Endothelial cell of umbilical vein (primary cell): ENCODE results near the gene ARHGAP20. TPM values are rescaled to one million over a fixed set of nuclear protein-coding genes. Genes with fewer than 3 reads are reported as not detected.

Experiments used
- BruUV-seq: library from RNA; stranded (reverse); fragments of 400-500 nt; replicated peaks from 2 replicates; lab custom pipeline; 2021; lab: Mats Ljungman, UMichigan
- CTCF ChIA-PET: fragments of 300-600, 350-600 bp; sonication (Branson Sonifier 250); formaldehyde crosslinking; loops from one replicate; lab custom pipeline; 2021; ENCODE audit warnings: antibody characterized with exemption, inconsistent platforms; lab: Charles Lee
- POLR2A ChIA-PET: fragments of 300-600, 350-600 bp; sonication (Branson Sonifier 250); formaldehyde crosslinking; loops from one replicate; lab custom pipeline; 2021; ENCODE audit warnings: antibody characterized with exemption, inconsistent platforms; lab: Charles Lee
- DNase-seq: peaks from one replicate; pipeline ENCODE4 v3.0.0-alpha.2; 2011; ENCODE audit warnings: low read depth, low spot score
- FAIRE-seq: peaks from 2 replicates; lab custom pipeline; 2011; peaks lifted over from hg19 to GRCh38; lab: Jason Lieb, UNC
- H2AFZ ChIP-seq: 2 replicates; pipeline ENCODE4 v1.6.0; 2012; ENCODE audit warnings: low read depth, low read length, control low read depth, inconsistent platforms
- H3K27ac ChIP-seq: 2 replicates; pipeline ENCODE4 v1.5.1; 2011; ENCODE audit warnings: low read depth, mild to moderate bottlenecking, control low read depth, low read length, moderate library complexity; ENCODE audit not compliant: insufficient read depth
- H3K27me3 ChIP-seq, 2 experiments: 2 replicates each; pipeline versions ENCODE4 v1.6.0 to v1.6.1; 2011; ENCODE audit warnings: low read length in 2 of 2, mixed read lengths in 1 of 2; ENCODE audit not compliant: control insufficient read depth in 2 of 2, insufficient read depth in 2 of 2
- H3K36me3 ChIP-seq, 2 experiments: 2 replicates in 1 of 2; 3 replicates in 1 of 2; pipeline ENCODE4 v1.5.1; 2011; ENCODE audit warnings: low read length in 2 of 2, mild to moderate bottlenecking in 1 of 2, moderate library complexity in 1 of 2; ENCODE audit not compliant: control insufficient read depth in 2 of 2, insufficient read depth in 2 of 2; ENCODE audit errors: extremely low read depth in 1 of 2
- H3K4me1 ChIP-seq: 3 replicates; pipeline ENCODE4 v1.5.1; 2011; ENCODE audit warnings: mild to moderate bottlenecking, low read length; ENCODE audit not compliant: control insufficient read depth, insufficient read depth; ENCODE audit errors: extremely low read depth
- H3K4me2 ChIP-seq: 2 replicates; pipeline ENCODE4 v1.6.1; 2011; ENCODE audit warnings: low read length, control low read depth, mixed read lengths; ENCODE audit not compliant: insufficient read depth
- H3K4me3 ChIP-seq, 3 experiments: fragments of 200-600 bp in 1 of 3; sonication (generic), shearing (Covaris generic) in 1 of 3; replicated peaks in 1 of 3; 2 replicates each; pipeline ENCODE4 v1.5.1; 2011 to 2016; ENCODE audit warnings: control low read depth in 3 of 3, low read length in 3 of 3, mild to moderate bottlenecking in 2 of 3, inconsistent platforms in 1 of 3, low read depth in 1 of 3, moderate library complexity in 1 of 3; ENCODE audit not compliant: insufficient read depth in 1 of 3
- H3K79me2 ChIP-seq: 2 replicates; pipeline ENCODE4 v1.6.0; 2012; ENCODE audit warnings: low read length, inconsistent platforms; ENCODE audit not compliant: control insufficient read depth, insufficient read depth
- H3K9ac ChIP-seq: replicated peaks from 2 replicates; pipeline ENCODE3; 2011; ENCODE audit warnings: low read length, control low read depth; ENCODE audit not compliant: insufficient read depth; ENCODE audit errors: extremely low read depth
- H3K9me1 ChIP-seq: replicated peaks from 3 replicates; pipeline ENCODE4 v1.6.0; 2011; ENCODE audit warnings: mild to moderate bottlenecking, low read length; ENCODE audit not compliant: control insufficient read depth, insufficient read depth; ENCODE audit errors: extremely low read depth
- H3K9me3 ChIP-seq: replicated peaks from 2 replicates; pipeline ENCODE4 v1.5.1; 2012; ENCODE audit warnings: low read length, inconsistent platforms; ENCODE audit not compliant: control insufficient read depth, insufficient read depth
- H4K20me1 ChIP-seq: replicated peaks from 2 replicates; pipeline ENCODE3; 2011; ENCODE audit warnings: mild to moderate bottlenecking, low read length; ENCODE audit not compliant: control insufficient read depth, insufficient read depth; ENCODE audit errors: extremely low read depth
- EZH2 ChIP-seq: IDR thresholded peaks from 2 replicates; pipeline ENCODE4 v1.6.1; 2012; ENCODE audit warnings: borderline replicate concordance, low read depth, mild to moderate bottlenecking, moderate library complexity, low read length, inconsistent platforms; ENCODE audit not compliant: severe bottlenecking
- FOS ChIP-seq: IDR thresholded peaks from 2 replicates; pipeline ENCODE4 v1.6.1; 2011; ENCODE audit warnings: mild to moderate bottlenecking, low read length, moderate library complexity, borderline replicate concordance; ENCODE audit not compliant: insufficient read depth
- GATA2 ChIP-seq: IDR thresholded peaks from 2 replicates; pipeline ENCODE4 v1.7.0; 2011; ENCODE audit warnings: low read depth, mild to moderate bottlenecking, moderate library complexity, mixed read lengths, low read length; ENCODE audit not compliant: insufficient read length, insufficient read depth
- JUN ChIP-seq: IDR thresholded peaks from 2 replicates; pipeline ENCODE4 v1.6.1; 2011; ENCODE audit warnings: borderline replicate concordance, low read depth; ENCODE audit not compliant: insufficient read length, insufficient read depth
- MYC ChIP-seq: IDR thresholded peaks from one replicate; pipeline ENCODE4 v1.6.1; 2011; ENCODE audit warnings: mild to moderate bottlenecking, low read depth, low read length
- POLR2A ChIP-seq: IDR thresholded peaks from 2 replicates; pipeline ENCODE4 v1.6.1; 2012; ENCODE audit warnings: low read depth, mild to moderate bottlenecking, control low read depth, low read length
- POLR2AphosphoS5 ChIP-seq: IDR thresholded peaks from 2 replicates; pipeline ENCODE4 v1.6.1; 2012; ENCODE audit warnings: low read depth, mild to moderate bottlenecking, control low read depth, low read length, moderate library complexity; ENCODE audit not compliant: insufficient read depth
- dilution Hi-C: fragments of 300-500 bp; cut with MboI; formaldehyde crosslinking; loops from one replicate; pipeline ENCODE4 v1.15.0; 2019; ENCODE audit warnings: low sequenced_read_pairs; ENCODE audit not compliant: extremely low pct_ligation_motif_present
- intact Hi-C: fragments of 100-400 bp; cut with micrococcal nuclease; formaldehyde crosslinking; loops from one replicate; pipeline ENCODE4 v1.10.0; 2022
- polyA plus RNA-seq, 4 experiments: library from polyadenylated mRNA; depleted of rRNA in 3 of 4; stranded (reverse) in 3 of 4; unstranded in 1 of 4; fragments of >200 nt; gene quantifications; 2 replicates each; pipeline versions ENCODE4 v1.2.1 to v1.2.3, GENCODE V29; 2011 to 2012; ENCODE audit warnings: missing spikeins in 1 of 4
- total RNA-seq: library from RNA; stranded (reverse); gene quantifications from 2 replicates; pipeline ENCODE4 v1.2.3, GENCODE V29; 2021
- TF ChIP-seq, protein P1 (sequence below): IDR thresholded peaks from 2 replicates; pipeline ENCODE4 v1.6.1; 2011; ENCODE audit not compliant: insufficient read depth, insufficient read length
- TF ChIP-seq, protein P2 (sequence below), 2 donors: IDR thresholded peaks; 1 replicate in 1 of 2; 2 replicates in 1 of 2; pipeline ENCODE4 v1.5.1; 2011; ENCODE audit warnings: low read length in 2 of 2, mild to moderate bottlenecking in 2 of 2, moderate library complexity in 2 of 2, control low read depth in 1 of 2, inconsistent platforms in 1 of 2, low read depth in 1 of 2; ENCODE audit not compliant: insufficient read depth in 1 of 2; ENCODE audit errors: extremely low read depth in 1 of 2

The ARHGAP20 gene
- total and polyA plus RNA-seq, 2 donors (not counting 3 experiments of a cell fraction or from before 2014, with no cell fraction given), result 0.51 to 1.1 TPM

DNA sequence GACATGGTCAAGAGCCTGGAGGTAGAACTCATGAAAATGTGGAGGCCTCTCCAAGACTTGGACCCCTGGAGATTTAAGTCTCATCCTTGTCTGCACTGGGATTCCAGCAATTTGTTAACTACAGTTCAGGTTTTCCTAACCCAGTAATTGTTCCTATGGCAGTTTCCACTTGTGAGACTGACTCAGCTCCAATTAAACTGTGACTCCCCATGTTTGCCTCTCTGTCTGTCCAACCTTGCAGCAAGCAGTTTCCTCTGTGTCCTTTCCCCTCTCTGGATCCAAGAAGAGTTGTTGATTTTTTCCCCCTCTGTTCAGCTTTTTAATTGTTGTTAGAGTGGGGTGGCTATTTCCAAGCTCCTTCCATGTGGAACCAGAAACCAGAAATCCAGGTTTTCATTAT is 16.2 kb upstream of the ARHGAP20 start:
- H4K20me1 ChIP-seq, result no peaks in the 10 kb centered on the region
- H3K9me1 ChIP-seq, result no peaks in the 10 kb centered on the region
- H3K4me3 ChIP-seq, result no peak overlapping the region
- dilution Hi-C loops (no loop called here), intact Hi-C loops (no loop called here)
- ChIA-PET POLR2A (no interaction called here), CTCF (interaction anchor here (1.1 kb wide), 1 partner anchor 163 kb away, joined by 3 read pairs; no protein-coding TSS in a partner anchor)
- no peak overlapping the region for H3K4me2 ChIP-seq
- no peak overlapping the region for H2AFZ ChIP-seq
- DNase-seq (no peak), FAIRE-seq (no peak)
- no TSS peak for BruUV-seq
- no peaks in the 10 kb centered on the region for H3K79me2 ChIP-seq
- no peaks in the 10 kb centered on the region for H3K4me1 ChIP-seq
- no peaks in the 10 kb centered on the region for H3K27me3 ChIP-seq
- no peaks in the 10 kb centered on the region for H3K36me3 ChIP-seq
- no peak overlapping the region for H3K27ac ChIP-seq
- H3K9me3 ChIP-seq, result no peaks in the 10 kb centered on the region
- H3K9ac ChIP-seq, result no peak overlapping the region
- TF ChIP-seq POLR2AphosphoS5, result no peak
- no peak for TF ChIP-seq EZH2
- TF ChIP-seq, protein P1, sequence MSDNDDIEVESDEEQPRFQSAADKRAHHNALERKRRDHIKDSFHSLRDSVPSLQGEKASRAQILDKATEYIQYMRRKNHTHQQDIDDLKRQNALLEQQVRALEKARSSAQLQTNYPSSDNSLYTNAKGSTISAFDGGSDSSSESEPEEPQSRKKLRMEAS, result no peak
- no peak for TF ChIP-seq GATA2
- TF ChIP-seq MYC, result no peak
- TF ChIP-seq, protein P2, sequence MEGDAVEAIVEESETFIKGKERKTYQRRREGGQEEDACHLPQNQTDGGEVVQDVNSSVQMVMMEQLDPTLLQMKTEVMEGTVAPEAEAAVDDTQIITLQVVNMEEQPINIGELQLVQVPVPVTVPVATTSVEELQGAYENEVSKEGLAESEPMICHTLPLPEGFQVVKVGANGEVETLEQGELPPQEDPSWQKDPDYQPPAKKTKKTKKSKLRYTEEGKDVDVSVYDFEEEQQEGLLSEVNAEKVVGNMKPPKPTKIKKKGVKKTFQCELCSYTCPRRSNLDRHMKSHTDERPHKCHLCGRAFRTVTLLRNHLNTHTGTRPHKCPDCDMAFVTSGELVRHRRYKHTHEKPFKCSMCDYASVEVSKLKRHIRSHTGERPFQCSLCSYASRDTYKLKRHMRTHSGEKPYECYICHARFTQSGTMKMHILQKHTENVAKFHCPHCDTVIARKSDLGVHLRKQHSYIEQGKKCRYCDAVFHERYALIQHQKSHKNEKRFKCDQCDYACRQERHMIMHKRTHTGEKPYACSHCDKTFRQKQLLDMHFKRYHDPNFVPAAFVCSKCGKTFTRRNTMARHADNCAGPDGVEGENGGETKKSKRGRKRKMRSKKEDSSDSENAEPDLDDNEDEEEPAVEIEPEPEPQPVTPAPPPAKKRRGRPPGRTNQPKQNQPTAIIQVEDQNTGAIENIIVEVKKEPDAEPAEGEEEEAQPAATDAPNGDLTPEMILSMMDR (IDR thresholded peaks at IDR 0.05; ENCODE audit: extremely low read depth in 1 of 2, insufficient read depth in 1 of 2, low read depth in 1 of 2, low read length in 2 of 2), result no peak
- TF ChIP-seq POLR2A, result no peak
- TF ChIP-seq JUN, result no peak
- no peak for TF ChIP-seq FOS
